LNCAP (cell line): ENCODE measurements around the gene CDC42BPA.

Experiments
- CTCF ChIP-seq: fragments of 450-650 bp; IDR thresholded peaks from 2 replicates; pipeline ENCODE4 v1.5.1; 2017; ENCODE audit warnings: mild to moderate bottlenecking

The CDC42BPA gene

GRCh38 chr1:226977643-226978431 lies 340.5 kb downstream of the CDC42BPA start:
- TF ChIP-seq CTCF: no peak

- TF ChIP-seq CTCF: no peak
Measured at GRCh38 chr1:226976978-226977642, 341.2 kb downstream of the CDC42BPA start.

- no peak for TF ChIP-seq CTCF
Measured at GRCh38 chr1:226976276-226976977, 341.9 kb downstream of the CDC42BPA start.

GRCh38 chr1:226975259-226976250 lies 342.7 kb downstream of the CDC42BPA start:
- TF ChIP-seq CTCF: no peak

- no peak for TF ChIP-seq CTCF
Measured at GRCh38 chr1:226974544-226975258, 343.6 kb downstream of the CDC42BPA start.

GRCh38 chr1:226973898-226974543 lies 344.3 kb downstream of the CDC42BPA start:
- no peak for TF ChIP-seq CTCF
